HepG2 (cell line): ENCODE measurements around the gene TUBA4A. TPM values are rescaled to one million over a fixed set of nuclear protein-coding genes. Genes with fewer than 3 reads are reported as not detected.

ENCODE experiments used
- CBX5 ChIP-seq: sonication (generic); formaldehyde crosslinking; IDR thresholded peaks from 2 replicates; pipeline ENCODE4 v1.4.0; 2020; ENCODE audit warnings: missing genetic modification reagents, borderline replicate concordance
- FOXJ3 ChIP-seq: sonication (generic); formaldehyde crosslinking; IDR thresholded peaks from 2 replicates; pipeline ENCODE4 v1.4.0; 2020; ENCODE audit warnings: missing genetic modification reagents, mild to moderate bottlenecking, borderline replicate concordance
- FOXK1 ChIP-seq: sonication (generic); formaldehyde crosslinking; IDR thresholded peaks from 2 replicates; pipeline ENCODE4 v1.4.0; 2020; ENCODE audit warnings: low read depth, missing genetic modification reagents, borderline replicate concordance
- HHEX ChIP-seq: IDR thresholded peaks from 2 replicates; pipeline ENCODE4 v1.6.1; 2016; ENCODE audit warnings: control low read depth
- MAF1 ChIP-seq: sonication (generic); formaldehyde crosslinking; IDR thresholded peaks from 2 replicates; pipeline ENCODE4 v1.5.0; 2020; ENCODE audit warnings: missing genetic modification reagents, borderline replicate concordance
- MTF2 ChIP-seq: sonication (generic); formaldehyde crosslinking; IDR thresholded peaks from 2 replicates; pipeline ENCODE4 v1.5.0; 2020; ENCODE audit warnings: missing genetic modification reagents, borderline replicate concordance
- PHF21A ChIP-seq: sonication (generic); formaldehyde crosslinking; IDR thresholded peaks from 2 replicates; pipeline ENCODE4 v1.5.0; 2020; ENCODE audit warnings: mild to moderate bottlenecking, missing genetic modification reagents
- POLR2G ChIP-seq: fragments of 200-400 bp; formaldehyde crosslinking; IDR thresholded peaks from 2 replicates; pipeline ENCODE4 v1.6.1; 2018; ENCODE audit warnings: mild to moderate bottlenecking, low read depth, low read length, moderate library complexity
- RFX5 ChIP-seq: IDR thresholded peaks from 2 replicates; pipeline ENCODE4 v1.6.1; 2011; ENCODE audit warnings: low read depth, low read length, improper control_type of control experiment
- SOX13 ChIP-seq, 3 experiments: fragments of 450-650 bp in 1 of 3; sonication (generic) in 1 of 3; formaldehyde crosslinking in 1 of 3; IDR thresholded peaks in 2 of 3; conservative IDR thresholded peaks in 1 of 3; 2 replicates each; pipeline versions ENCODE4 v1.5.0 to v1.6.1; 2016 to 2020; ENCODE audit warnings: antibody characterized with exemption in 1 of 3, mild to moderate bottlenecking in 1 of 3, missing compliant biosample characterization in 1 of 3, missing genetic modification reagents in 1 of 3, moderate library complexity in 1 of 3
- ZFP36 ChIP-seq: fragments of 150-350 bp; IDR thresholded peaks from 2 replicates; pipeline ENCODE4 v1.6.1; 2018; ENCODE audit warnings: borderline replicate concordance, low read length, low read depth; ENCODE audit not compliant: partially characterized antibody
- ZNF12 ChIP-seq: sonication (generic); formaldehyde crosslinking; IDR thresholded peaks from 2 replicates; pipeline ENCODE4 v1.5.0; 2020; ENCODE audit warnings: missing genetic modification reagents
- ZNF253 ChIP-seq: sonication (generic); formaldehyde crosslinking; IDR thresholded peaks from 2 replicates; pipeline ENCODE4 v1.8.0; 2022; ENCODE audit warnings: mild to moderate bottlenecking, missing genetic modification reagents, borderline replicate concordance
- ZNF430 ChIP-seq: sonication (generic); formaldehyde crosslinking; IDR thresholded peaks from 2 replicates; pipeline ENCODE4 v1.9.0; 2021; ENCODE audit warnings: mild to moderate bottlenecking, missing genetic modification reagents
- ZNF687 ChIP-seq: sonication (generic); formaldehyde crosslinking; IDR thresholded peaks from 2 replicates; pipeline ENCODE4 v1.5.1; 2020; ENCODE audit warnings: mild to moderate bottlenecking, missing genetic modification reagents, moderate library complexity
- polyA plus RNA-seq, 8 experiments: library from polyadenylated mRNA; depleted of rRNA in 3 of 8; stranded (reverse) in 7 of 8; unstranded in 1 of 8; fragments of >200 nt; fragmentation: Illumina TruSeq in 4 of 8; extraction: Trizol in 4 of 8; gene quantifications; 2 replicates each; pipeline versions ENCODE4 v1.2.1 to v1.2.3, GENCODE V29; 2011 to 2016; ENCODE audit warnings: low read depth in 4 of 8, missing spikeins in 1 of 8, mixed read lengths in 1 of 8; ENCODE audit not compliant: insufficient read depth in 1 of 8
- total RNA-seq, 5 experiments: library from RNA; depleted of rRNA; stranded (reverse); fragments of >200 nt; fragmentation: Illumina TruSeq; extraction: Trizol; gene quantifications; 2 replicates each; pipeline ENCODE4 v1.2.3, GENCODE V29; 2016; ENCODE audit warnings: low read depth in 1 of 5
- TF ChIP-seq, protein P1 (sequence below): sonication (generic); formaldehyde crosslinking; IDR thresholded peaks from 2 replicates; pipeline ENCODE4 v1.5.1; 2020; ENCODE audit warnings: missing genetic modification reagents, mild to moderate bottlenecking, borderline replicate concordance
- TF ChIP-seq, protein P2 (sequence below): sonication (generic); formaldehyde crosslinking; IDR thresholded peaks from 2 replicates; pipeline ENCODE4 v1.9.0; 2022; ENCODE audit warnings: missing genetic modification reagents, mild to moderate bottlenecking, borderline replicate concordance
- TF ChIP-seq, protein P3 (sequence below): sonication (generic); formaldehyde crosslinking; IDR thresholded peaks from 2 replicates; pipeline ENCODE4 v1.4.0; 2020; ENCODE audit warnings: missing genetic modification reagents

The TUBA4A gene
- total and polyA plus RNA-seq, 2 of the 13 experiments (the other 11 are each of a cell fraction or from before 2014, with no cell fraction given) = 1.3 to 12.7 TPM

GRCh38 chr2:219279151-219279915 is 25.6 kb upstream of the TUBA4A start, which contains the start of gene DNAJB2 (continued):
- TF ChIP-seq RFX5 (no peak), ZFP36 (no peak), FOXK1 (CRISPR knock-in tag) (peak; percentile 80), CBX5 (CRISPR knock-in tag) (peak; percentile 47; the same call in 1 of the 2 replicates), MAF1 (CRISPR knock-in tag) (peak; percentile 58; the same call in 1 of the 2 replicates), SOX13 (IDR thresholded peaks at IDR 0.05) (no peak), SOX13 (CRISPR knock-in tag; conservative IDR thresholded peaks at IDR 0.05 in 1 of 2, IDR thresholded peaks at IDR 0.05 in 1 of 2) (peak in 1 of 2 experiments; percentile 58; a peak in 1 of 4 replicates), FOXJ3 (no peak), ZNF687 (CRISPR knock-in tag) (peak; percentile 98), ZNF430 (CRISPR knock-in tag) (peak; percentile 45; the same call in 1 of the 2 replicates), POLR2G (peak; percentile 85), ZNF12 (no peak), PHF21A (CRISPR knock-in tag) (peak; percentile 93), MTF2 (CRISPR knock-in tag) (no peak; the same call in 1 of the 2 replicates), HHEX (no peak), ZNF253 (CRISPR knock-in tag) (peak; percentile 72; the same call in 1 of the 2 replicates)
- TF ChIP-seq, protein P1, sequence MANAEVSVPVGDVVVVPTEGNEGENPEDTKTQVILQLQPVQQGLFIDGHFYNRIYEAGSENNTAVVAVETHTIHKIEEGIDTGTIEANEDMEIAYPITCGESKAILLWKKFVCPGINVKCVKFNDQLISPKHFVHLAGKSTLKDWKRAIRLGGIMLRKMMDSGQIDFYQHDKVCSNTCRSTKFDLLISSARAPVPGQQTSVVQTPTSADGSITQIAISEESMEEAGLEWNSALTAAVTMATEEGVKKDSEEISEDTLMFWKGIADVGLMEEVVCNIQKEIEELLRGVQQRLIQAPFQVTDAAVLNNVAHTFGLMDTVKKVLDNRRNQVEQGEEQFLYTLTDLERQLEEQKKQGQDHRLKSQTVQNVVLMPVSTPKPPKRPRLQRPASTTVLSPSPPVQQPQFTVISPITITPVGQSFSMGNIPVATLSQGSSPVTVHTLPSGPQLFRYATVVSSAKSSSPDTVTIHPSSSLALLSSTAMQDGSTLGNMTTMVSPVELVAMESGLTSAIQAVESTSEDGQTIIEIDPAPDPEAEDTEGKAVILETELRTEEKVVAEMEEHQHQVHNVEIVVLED (CRISPR knock-in tag) = peak; percentile 86
- TF ChIP-seq, protein P2, sequence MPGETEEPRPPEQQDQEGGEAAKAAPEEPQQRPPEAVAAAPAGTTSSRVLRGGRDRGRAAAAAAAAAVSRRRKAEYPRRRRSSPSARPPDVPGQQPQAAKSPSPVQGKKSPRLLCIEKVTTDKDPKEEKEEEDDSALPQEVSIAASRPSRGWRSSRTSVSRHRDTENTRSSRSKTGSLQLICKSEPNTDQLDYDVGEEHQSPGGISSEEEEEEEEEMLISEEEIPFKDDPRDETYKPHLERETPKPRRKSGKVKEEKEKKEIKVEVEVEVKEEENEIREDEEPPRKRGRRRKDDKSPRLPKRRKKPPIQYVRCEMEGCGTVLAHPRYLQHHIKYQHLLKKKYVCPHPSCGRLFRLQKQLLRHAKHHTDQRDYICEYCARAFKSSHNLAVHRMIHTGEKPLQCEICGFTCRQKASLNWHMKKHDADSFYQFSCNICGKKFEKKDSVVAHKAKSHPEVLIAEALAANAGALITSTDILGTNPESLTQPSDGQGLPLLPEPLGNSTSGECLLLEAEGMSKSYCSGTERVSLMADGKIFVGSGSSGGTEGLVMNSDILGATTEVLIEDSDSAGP (CRISPR knock-in tag) = peak; percentile 55
- TF ChIP-seq, protein P3, sequence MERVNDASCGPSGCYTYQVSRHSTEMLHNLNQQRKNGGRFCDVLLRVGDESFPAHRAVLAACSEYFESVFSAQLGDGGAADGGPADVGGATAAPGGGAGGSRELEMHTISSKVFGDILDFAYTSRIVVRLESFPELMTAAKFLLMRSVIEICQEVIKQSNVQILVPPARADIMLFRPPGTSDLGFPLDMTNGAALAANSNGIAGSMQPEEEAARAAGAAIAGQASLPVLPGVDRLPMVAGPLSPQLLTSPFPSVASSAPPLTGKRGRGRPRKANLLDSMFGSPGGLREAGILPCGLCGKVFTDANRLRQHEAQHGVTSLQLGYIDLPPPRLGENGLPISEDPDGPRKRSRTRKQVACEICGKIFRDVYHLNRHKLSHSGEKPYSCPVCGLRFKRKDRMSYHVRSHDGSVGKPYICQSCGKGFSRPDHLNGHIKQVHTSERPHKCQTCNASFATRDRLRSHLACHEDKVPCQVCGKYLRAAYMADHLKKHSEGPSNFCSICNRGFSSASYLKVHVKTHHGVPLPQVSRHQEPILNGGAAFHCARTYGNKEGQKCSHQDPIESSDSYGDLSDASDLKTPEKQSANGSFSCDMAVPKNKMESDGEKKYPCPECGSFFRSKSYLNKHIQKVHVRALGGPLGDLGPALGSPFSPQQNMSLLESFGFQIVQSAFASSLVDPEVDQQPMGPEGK (CRISPR knock-in tag) = peak; percentile 99
